ENCODE data around the gene NRBP1. TPM values are rescaled to one million over a fixed set of nuclear protein-coding genes. Genes with fewer than 3 reads are reported as not detected.

NRBP1 gene
- total RNA-seq, 1 experiment from 2014 or later, result 140 TPM

GRCh38 chr2:27453968-27454367 is 25.5 kb downstream of the NRBP1 start:
- Histone ChIP-seq H3K56ac (ENCODE audit: insufficient read length, low read depth, low read length) (no peak overlapping the region), H3K23me2 (ENCODE audit: insufficient read length, low read depth, low read length, poor library complexity, severe bottlenecking) (no peaks in the 10 kb centered on the region), H2BK120ac (ENCODE audit: low read depth, low read length, poor library complexity, severe bottlenecking) (no peak overlapping the region), H3K9me3 (ENCODE audit: control insufficient read depth, low read depth, low read length) (no peaks in the 10 kb centered on the region), H4K5ac (ENCODE audit: insufficient read length, low read depth, low read length) (no peak overlapping the region), H3K27ac (ENCODE audit: insufficient read length, low read depth, low read length) (no peak overlapping the region), H2AFZ (ENCODE audit: low read length) (no peak overlapping the region), H3K23ac (ENCODE audit: insufficient read length, low read depth, low read length) (no peak overlapping the region), H3T11ph (ENCODE audit: low read length) (no peak overlapping the region), H4K91ac (ENCODE audit: insufficient read length, low read depth, low read length) (no peak overlapping the region), H3K9ac (ENCODE audit: extremely low read depth, insufficient read length, low read length) (no peak overlapping the region), H3K14ac (ENCODE audit: insufficient read depth, low read length) (no peak overlapping the region), H2BK20ac (ENCODE audit: low read depth, low read length, poor library complexity, severe bottlenecking) (no peak overlapping the region), H3K4ac (ENCODE audit: low read depth, low read length) (no peak overlapping the region), H3K18ac (ENCODE audit: insufficient read length, low read depth, low read length) (no peak overlapping the region), H3K27me3 (ENCODE audit: insufficient read depth, low read length) (no peaks in the 10 kb centered on the region), H3K79me2 (ENCODE audit: insufficient read depth, low read length) (no peaks in the 10 kb centered on the region), H3K4me2 (ENCODE audit: insufficient read depth, insufficient read length, low read length) (no peak overlapping the region), H3K79me1 (ENCODE audit: insufficient read depth, low read depth, low read length, poor library complexity, severe bottlenecking) (no peaks in the 10 kb centered on the region), H4K20me1 (ENCODE audit: control insufficient read depth, insufficient read depth, insufficient read length) (no peaks in the 10 kb centered on the region), H2BK5ac (ENCODE audit: insufficient read length, low read length) (no peak overlapping the region), H2BK12ac (ENCODE audit: insufficient read length, low read depth, low read length) (no peak overlapping the region), H2BK15ac (ENCODE audit: low read depth, low read length) (no peak overlapping the region), H4K8ac (replicated peaks; ENCODE audit: insufficient read length, low read depth, low read length) (no peak overlapping the region), H3K4me1 (ENCODE audit: insufficient read depth, low read length) (no peaks in the 10 kb centered on the region), H2AK5ac (ENCODE audit: insufficient read length, low read length) (no peak overlapping the region)
- peak; percentile 33 for DNase-seq
- Mint-ChIP-seq H3K27me3 (ENCODE audit: low read depth) (no peaks in the 10 kb centered on the region), H3K36me3 (ENCODE audit: insufficient read depth in 1 of 3, low read depth in 3 of 3) (peaks cover 6 to 53% (median 21%) of the 10 kb centered on the region in 3 experiments; a peak in 6 of 7 replicates), H3K27ac (peak overlapping the region in 1 of 3 experiments; percentile 45; a peak in 4 of 7 replicates), H3K4me1 (no peaks in the 10 kb centered on the region), H3K9me3 (no peaks in the 10 kb centered on the region), H3K4me3 (no peak overlapping the region)
- peak; percentile 34; the same call in 1 of the 3 replicates for TF ChIP-seq CTCF (conservative IDR thresholded peaks at IDR 0.05)
- no CpG with 5 or more reads among the region's 7 CpGs for WGBS (ENCODE audit: extremely low coverage, insufficient read length, low lambda C conversion rate)

All from H9 (cell line).